Uterus (tissue), 4 donors: ENCODE results near the gene HNRNPUL1. TPM values are rescaled to one million over a fixed set of nuclear protein-coding genes. Genes with fewer than 3 reads are reported as not detected.

Experiments
- DNase-seq, 2 donors: peaks; one replicate each; pipeline ENCODE4 v3.0.0-alpha.2; 2019 to 2020
- H3K27ac ChIP-seq, 2 donors: fragments of 200-600 bp; sonication (generic); 1 replicate in 1 of 2; 2 replicates in 1 of 2; pipeline ENCODE4 v1.5.1; 2016 to 2018
- H3K27me3 ChIP-seq, 2 donors: fragments of 200-600 bp; sonication (generic); one replicate each; pipeline ENCODE4 v1.5.1; 2018 to 2019; ENCODE audit warnings: control low read depth in 1 of 2
- H3K36me3 ChIP-seq, 2 donors: fragments of 200-600 bp; sonication (generic); one replicate each; pipeline ENCODE4 v1.5.1; 2019; ENCODE audit warnings: control low read depth in 1 of 2
- H3K4me1 ChIP-seq, 2 donors: fragments of 200-600 bp; sonication (generic); one replicate each; pipeline ENCODE4 v1.5.1; 2018 to 2019; ENCODE audit warnings: control low read depth in 1 of 2
- H3K4me3 ChIP-seq, 2 donors: fragments of 200-600 bp; sonication (generic); 1 replicate in 1 of 2; 2 replicates in 1 of 2; pipeline ENCODE4 v1.5.1; 2018 to 2019; ENCODE audit warnings: mild to moderate bottlenecking in 1 of 2
- H3K9me3 ChIP-seq, 2 donors: fragments of 200-600 bp; sonication (generic); one replicate each; pipeline ENCODE4 v1.5.1; 2019; ENCODE audit warnings: control low read depth in 1 of 2
- POLR2A ChIP-seq, 2 donors: fragments of 450-650 bp; IDR thresholded peaks; one replicate each; pipeline ENCODE4 v1.6.1; 2016; ENCODE audit warnings: antibody characterized with exemption in 2 of 2, mild to moderate bottlenecking in 1 of 2, moderate library complexity in 1 of 2
- intact Hi-C: fragments of 100-400 bp; cut with DNase I; formaldehyde crosslinking; loops from one replicate; pipeline ENCODE4 v1.15.1; 2023; ENCODE audit warnings: low total_unique reads
- total RNA-seq, 4 donors: library from RNA; depleted of rRNA in 3 of 4; stranded (reverse); fragments of >200 nt in 3 of 4; gene quantifications; one replicate each; pipeline versions ENCODE4 v1.1.0 to v1.2.4, GENCODE V29; 2014 to 2023
- TF ChIP-seq, protein P1 (sequence below), 4 experiments: fragments of 200-600 bp in 2 of 4; fragments of 450-650 bp in 2 of 4; sonication (generic) in 2 of 4; IDR thresholded peaks; one replicate each; pipeline ENCODE4 v1.5.1; 2016 to 2019; ENCODE audit warnings: antibody characterized with exemption in 4 of 4, mild to moderate bottlenecking in 2 of 4, moderate library complexity in 1 of 4
- donor health status: DM: yes; HTN: yes; CAD: no.

The HNRNPUL1 gene
- total RNA-seq, 4 donors from 2014 or later: 49.7 to 219 (median 87.4) TPM

DNA sequence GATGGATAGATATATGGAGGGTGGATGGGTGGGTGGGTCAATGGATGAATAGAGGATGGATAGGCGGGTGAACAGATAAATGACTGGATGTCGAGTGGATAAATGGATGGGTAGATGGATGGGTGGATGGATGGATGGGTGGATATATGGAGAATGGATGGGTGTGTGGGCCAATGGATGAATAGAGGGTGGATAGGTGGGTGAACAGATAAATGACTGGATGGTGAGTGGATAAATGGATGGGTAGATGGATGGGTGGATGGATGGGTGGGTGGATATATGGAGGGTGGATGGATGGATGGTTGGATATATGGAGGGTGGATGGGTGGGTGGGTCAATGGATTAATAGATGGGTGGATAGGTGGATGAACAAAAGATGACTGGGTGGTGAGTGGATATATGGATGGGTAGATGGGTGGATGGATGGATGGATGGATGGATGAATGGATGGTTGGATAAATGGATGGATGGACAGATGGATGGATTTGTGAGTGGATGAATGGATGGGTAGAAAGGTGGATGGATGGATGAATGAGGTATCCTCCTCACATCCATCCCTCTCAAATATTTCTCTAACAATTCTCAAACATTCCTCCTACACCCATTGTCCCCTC is 24.1 kb upstream of the HNRNPUL1 start:
- H3K36me3 ChIP-seq: no peaks in the 10 kb centered on the region
- no peak overlapping the region for H3K27ac ChIP-seq
- H3K9me3 ChIP-seq: no peaks in the 10 kb centered on the region
- no peak for DNase-seq
- TF ChIP-seq, protein P1, sequence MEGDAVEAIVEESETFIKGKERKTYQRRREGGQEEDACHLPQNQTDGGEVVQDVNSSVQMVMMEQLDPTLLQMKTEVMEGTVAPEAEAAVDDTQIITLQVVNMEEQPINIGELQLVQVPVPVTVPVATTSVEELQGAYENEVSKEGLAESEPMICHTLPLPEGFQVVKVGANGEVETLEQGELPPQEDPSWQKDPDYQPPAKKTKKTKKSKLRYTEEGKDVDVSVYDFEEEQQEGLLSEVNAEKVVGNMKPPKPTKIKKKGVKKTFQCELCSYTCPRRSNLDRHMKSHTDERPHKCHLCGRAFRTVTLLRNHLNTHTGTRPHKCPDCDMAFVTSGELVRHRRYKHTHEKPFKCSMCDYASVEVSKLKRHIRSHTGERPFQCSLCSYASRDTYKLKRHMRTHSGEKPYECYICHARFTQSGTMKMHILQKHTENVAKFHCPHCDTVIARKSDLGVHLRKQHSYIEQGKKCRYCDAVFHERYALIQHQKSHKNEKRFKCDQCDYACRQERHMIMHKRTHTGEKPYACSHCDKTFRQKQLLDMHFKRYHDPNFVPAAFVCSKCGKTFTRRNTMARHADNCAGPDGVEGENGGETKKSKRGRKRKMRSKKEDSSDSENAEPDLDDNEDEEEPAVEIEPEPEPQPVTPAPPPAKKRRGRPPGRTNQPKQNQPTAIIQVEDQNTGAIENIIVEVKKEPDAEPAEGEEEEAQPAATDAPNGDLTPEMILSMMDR (IDR thresholded peaks at IDR 0.05): no peak
- no peak for TF ChIP-seq POLR2A (IDR thresholded peaks at IDR 0.05)
- no peaks in the 10 kb centered on the region for H3K27me3 ChIP-seq
- no peak overlapping the region for H3K4me3 ChIP-seq
- no peaks in the 10 kb centered on the region for H3K4me1 ChIP-seq
- intact Hi-C loops: no loop called here

- H3K9me3 ChIP-seq: no peaks in the 10 kb centered on the region
- no peaks in the 10 kb centered on the region for H3K36me3 ChIP-seq
- no peaks in the 10 kb centered on the region for H3K4me1 ChIP-seq
- no peaks in the 10 kb centered on the region for H3K27me3 ChIP-seq
- no peak overlapping the region for H3K4me3 ChIP-seq
- TF ChIP-seq POLR2A (IDR thresholded peaks at IDR 0.05): no peak
- TF ChIP-seq, protein P1 (IDR thresholded peaks at IDR 0.05): no peak
- intact Hi-C loops: no loop called here
- H3K27ac ChIP-seq: no peak overlapping the region
- no peak for DNase-seq
Measured at GRCh38 chr19:41241859-41242258, 22.3 kb upstream of the HNRNPUL1 start.

GRCh38 chr19:41244117-41244516 is 20.1 kb upstream of the HNRNPUL1 start:
- H3K27ac ChIP-seq: no peak overlapping the region
- H3K9me3 ChIP-seq: no peaks in the 10 kb centered on the region
- no peak for DNase-seq
- intact Hi-C loops: no loop called here
- H3K27me3 ChIP-seq: no peaks in the 10 kb centered on the region
- H3K4me3 ChIP-seq: no peak overlapping the region
- no peaks in the 10 kb centered on the region for H3K36me3 ChIP-seq
- no peak for TF ChIP-seq POLR2A (IDR thresholded peaks at IDR 0.05)
- TF ChIP-seq, protein P1 (IDR thresholded peaks at IDR 0.05): no peak
- H3K4me1 ChIP-seq: no peaks in the 10 kb centered on the region

DNA sequence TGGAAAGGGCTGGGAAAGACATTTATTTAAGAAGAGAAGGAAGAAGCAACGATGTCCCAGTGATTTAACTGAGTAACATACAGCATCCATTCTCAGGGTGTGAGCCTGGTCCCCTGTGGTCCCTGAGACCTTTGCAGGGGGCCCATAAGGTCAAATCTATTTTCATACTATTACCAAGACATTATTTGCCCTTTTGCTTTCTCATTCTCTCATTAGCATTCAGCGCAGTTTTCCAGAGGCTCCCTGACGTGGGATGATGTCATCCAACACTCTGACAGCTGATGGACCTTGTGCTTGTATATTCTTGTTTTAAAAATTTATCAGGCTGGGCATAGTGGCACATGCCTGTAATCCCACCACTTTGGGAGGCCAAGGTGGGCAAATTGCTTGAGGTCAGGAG is 18.3 kb upstream of the HNRNPUL1 start:
- Histone ChIP-seq H3K27ac (no peak overlapping the region), H3K27me3 (no peaks in the 10 kb centered on the region), H3K4me1 (no peaks in the 10 kb centered on the region), H3K4me3 (no peak overlapping the region), H3K36me3 (no peaks in the 10 kb centered on the region), H3K9me3 (no peaks in the 10 kb centered on the region)
- intact Hi-C loops: no loop called here
- DNase-seq: no peak
- TF ChIP-seq, protein P1 (IDR thresholded peaks at IDR 0.05): no peak
- no peak for TF ChIP-seq POLR2A (IDR thresholded peaks at IDR 0.05)

DNA sequence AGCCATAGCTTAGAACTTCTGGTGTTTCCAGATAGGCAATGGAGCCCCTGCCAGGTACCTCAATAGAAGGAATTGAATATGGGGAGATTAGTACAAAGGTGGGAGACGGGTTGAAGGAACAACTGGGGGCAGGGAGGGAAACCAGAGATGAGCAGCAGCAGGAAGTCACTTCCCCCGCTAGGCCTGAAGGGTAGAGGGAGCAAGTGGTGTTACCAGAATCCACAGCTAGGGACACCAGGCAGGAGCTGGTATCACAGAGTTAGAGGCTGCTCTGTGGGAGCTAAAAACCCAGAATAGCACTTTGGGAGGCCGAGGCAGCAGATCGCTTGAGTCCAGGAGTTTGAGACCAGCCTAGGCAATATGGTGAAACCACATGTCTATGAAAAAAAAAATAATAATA is 15.3 kb upstream of the HNRNPUL1 start:
- Histone ChIP-seq H3K27ac (no peak overlapping the region), H3K27me3 (no peaks in the 10 kb centered on the region), H3K9me3 (no peaks in the 10 kb centered on the region), H3K36me3 (no peaks in the 10 kb centered on the region), H3K4me3 (no peak overlapping the region), H3K4me1 (no peaks in the 10 kb centered on the region)
- intact Hi-C loops: no loop called here
- no peak for TF ChIP-seq POLR2A (IDR thresholded peaks at IDR 0.05)
- DNase-seq: no peak
